ENCODE results near the gene CFAP251.

The CFAP251 gene

DNA sequence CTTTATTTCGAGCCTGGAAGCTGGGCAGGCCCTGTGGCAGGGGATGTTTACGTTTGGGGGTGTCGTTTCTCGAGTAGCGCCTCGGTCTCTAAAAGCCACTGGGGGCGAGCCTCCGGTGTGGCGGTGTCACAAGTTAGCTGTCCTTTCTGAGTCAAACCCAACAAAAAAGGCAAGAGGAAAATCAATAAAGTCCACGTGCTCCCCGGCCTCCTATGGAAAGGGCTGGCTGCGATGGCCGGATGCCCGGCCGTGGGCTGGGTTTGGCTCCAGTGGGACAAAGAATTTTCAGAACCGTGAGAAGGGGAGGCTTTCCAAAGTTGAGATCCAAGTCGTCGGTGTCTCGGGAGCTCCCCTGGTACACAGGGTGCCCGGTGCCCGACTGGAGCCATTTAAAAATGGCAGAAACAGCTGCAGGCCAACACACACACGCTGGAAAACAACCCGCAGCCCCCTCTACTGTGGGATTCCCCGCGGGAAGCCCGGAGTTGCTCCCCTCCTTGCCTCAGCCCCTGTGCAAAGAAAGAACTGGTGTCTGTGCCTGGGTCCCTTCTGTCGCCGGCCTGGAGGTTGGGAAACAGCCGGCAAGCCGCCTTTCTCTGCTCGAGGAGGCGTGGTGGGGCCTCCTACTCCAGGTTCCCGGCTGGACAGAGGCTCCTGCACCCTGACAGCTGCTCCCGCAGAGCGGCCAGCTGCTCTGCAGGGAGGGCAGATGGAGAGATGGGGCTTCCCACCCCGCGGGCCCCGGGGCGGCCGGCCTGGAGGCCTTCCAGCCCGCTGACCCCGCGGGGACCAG, 105.1 kb downstream of the CFAP251 start:
- H3K4me3 ChIP-seq (ENCODE audit: severe bottlenecking): peak overlapping the region; percentile 73
- H3K36me3 ChIP-seq (ENCODE audit: low read depth): no peaks in the 10 kb centered on the region
- DNase-seq (ENCODE audit: low spot score) (no peak), ATAC-seq (ENCODE audit: low read depth) (peak; percentile 53)
- peak overlapping the region; percentile 79 for H3K27ac ChIP-seq (ENCODE audit: poor library complexity, severe bottlenecking)
- H3K4me1 ChIP-seq (ENCODE audit: insufficient read depth, poor library complexity, severe bottlenecking): peaks cover 16% of the 10 kb centered on the region
- H3K27me3 ChIP-seq (ENCODE audit: insufficient read depth, poor library complexity, severe bottlenecking): no peaks in the 10 kb centered on the region
- H3K9me3 ChIP-seq (ENCODE audit: severe bottlenecking): no peaks in the 10 kb centered on the region
- TF ChIP-seq, protein P1, sequence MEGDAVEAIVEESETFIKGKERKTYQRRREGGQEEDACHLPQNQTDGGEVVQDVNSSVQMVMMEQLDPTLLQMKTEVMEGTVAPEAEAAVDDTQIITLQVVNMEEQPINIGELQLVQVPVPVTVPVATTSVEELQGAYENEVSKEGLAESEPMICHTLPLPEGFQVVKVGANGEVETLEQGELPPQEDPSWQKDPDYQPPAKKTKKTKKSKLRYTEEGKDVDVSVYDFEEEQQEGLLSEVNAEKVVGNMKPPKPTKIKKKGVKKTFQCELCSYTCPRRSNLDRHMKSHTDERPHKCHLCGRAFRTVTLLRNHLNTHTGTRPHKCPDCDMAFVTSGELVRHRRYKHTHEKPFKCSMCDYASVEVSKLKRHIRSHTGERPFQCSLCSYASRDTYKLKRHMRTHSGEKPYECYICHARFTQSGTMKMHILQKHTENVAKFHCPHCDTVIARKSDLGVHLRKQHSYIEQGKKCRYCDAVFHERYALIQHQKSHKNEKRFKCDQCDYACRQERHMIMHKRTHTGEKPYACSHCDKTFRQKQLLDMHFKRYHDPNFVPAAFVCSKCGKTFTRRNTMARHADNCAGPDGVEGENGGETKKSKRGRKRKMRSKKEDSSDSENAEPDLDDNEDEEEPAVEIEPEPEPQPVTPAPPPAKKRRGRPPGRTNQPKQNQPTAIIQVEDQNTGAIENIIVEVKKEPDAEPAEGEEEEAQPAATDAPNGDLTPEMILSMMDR (IDR thresholded peaks at IDR 0.05; ENCODE audit: poor library complexity, severe bottlenecking): no peak

DNA sequence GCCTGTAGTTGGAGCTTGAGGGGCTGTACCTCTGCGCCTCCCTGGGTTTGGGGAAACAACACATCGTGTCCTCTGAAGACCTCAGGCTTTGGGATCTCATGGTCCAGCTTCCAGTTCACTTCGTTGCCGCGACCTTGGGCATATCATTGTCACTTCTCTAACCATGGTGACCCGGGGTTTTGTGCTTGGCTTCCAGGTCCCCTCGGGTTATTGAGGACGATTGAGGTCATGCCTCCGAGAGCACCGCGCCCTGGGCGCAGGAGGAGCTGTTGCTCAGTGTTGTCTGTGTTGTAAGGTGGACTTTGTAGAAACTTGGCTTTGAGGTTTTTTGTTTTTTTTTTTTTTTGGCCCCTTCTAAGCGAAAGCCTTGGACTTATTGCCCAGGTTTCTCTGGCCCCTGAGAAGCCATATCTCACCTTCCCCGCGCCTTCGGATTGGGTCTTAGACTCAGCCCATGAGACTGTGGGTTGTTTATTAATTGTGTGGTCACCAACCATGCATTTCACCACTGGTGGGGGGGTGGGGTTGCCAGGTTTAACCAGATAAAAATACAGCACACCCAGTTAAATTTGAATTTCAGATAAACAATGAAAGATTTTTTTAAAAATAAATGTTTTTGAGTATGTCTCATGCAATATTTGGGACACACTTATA, 105.9 kb downstream of the CFAP251 start:
- Histone ChIP-seq H3K27ac (ENCODE audit: poor library complexity, severe bottlenecking) (peak overlapping the region; percentile 79), H3K36me3 (ENCODE audit: low read depth) (no peaks in the 10 kb centered on the region), H3K4me1 (ENCODE audit: insufficient read depth, poor library complexity, severe bottlenecking) (peaks cover 23% of the 10 kb centered on the region), H3K27me3 (ENCODE audit: insufficient read depth, poor library complexity, severe bottlenecking) (no peaks in the 10 kb centered on the region), H3K9me3 (ENCODE audit: severe bottlenecking) (no peaks in the 10 kb centered on the region), H3K4me3 (ENCODE audit: severe bottlenecking) (peak overlapping the region; percentile 73)
- no peak for DNase-seq (ENCODE audit: low spot score)
- TF ChIP-seq, protein P1 (IDR thresholded peaks at IDR 0.05; ENCODE audit: poor library complexity, severe bottlenecking): no peak
- ATAC-seq (ENCODE audit: low read depth): no peak

DNA sequence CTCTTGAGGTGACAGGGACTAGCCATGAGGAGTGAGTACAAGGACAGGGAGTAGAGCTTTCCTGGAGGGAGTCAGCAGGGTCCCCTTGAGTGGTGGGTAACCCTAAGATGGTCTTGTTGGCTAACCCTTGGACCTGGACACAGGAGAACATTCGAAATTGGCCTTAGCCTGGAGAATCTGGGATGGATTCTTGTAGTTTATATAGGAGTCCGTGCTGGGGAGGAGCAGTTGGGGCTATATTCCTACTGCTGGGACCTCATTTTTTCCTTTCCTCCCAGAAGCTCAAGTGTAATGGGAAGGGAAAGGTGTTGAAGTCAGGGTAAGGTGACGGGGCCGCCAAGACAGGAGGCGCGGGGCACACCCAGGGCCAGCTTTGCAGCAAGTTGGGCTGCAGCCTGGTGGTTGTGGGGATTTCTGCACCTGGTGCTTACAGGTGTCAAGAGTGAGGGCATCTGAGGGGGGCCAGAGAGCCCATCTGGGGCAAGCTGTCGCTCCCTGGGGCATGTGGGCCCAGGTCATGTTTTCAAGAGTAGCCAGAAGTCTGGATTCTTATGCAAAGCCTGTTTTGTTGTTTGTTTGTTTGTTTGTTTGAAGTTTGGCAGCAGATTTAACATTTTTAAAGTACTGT, 108.4 kb downstream of the CFAP251 start:
- ATAC-seq (ENCODE audit: low read depth) (no peak), DNase-seq (ENCODE audit: low spot score) (no peak)
- H3K9me3 ChIP-seq (ENCODE audit: severe bottlenecking): no peaks in the 10 kb centered on the region
- TF ChIP-seq, protein P1 (IDR thresholded peaks at IDR 0.05; ENCODE audit: poor library complexity, severe bottlenecking): no peak
- H3K4me1 ChIP-seq (ENCODE audit: insufficient read depth, poor library complexity, severe bottlenecking): peaks cover 29% of the 10 kb centered on the region
- no peaks in the 10 kb centered on the region for H3K36me3 ChIP-seq (ENCODE audit: low read depth)
- peak overlapping the region; percentile 6 for H3K27ac ChIP-seq (ENCODE audit: poor library complexity, severe bottlenecking)
- H3K4me3 ChIP-seq (ENCODE audit: severe bottlenecking): no peak overlapping the region
- H3K27me3 ChIP-seq (ENCODE audit: insufficient read depth, poor library complexity, severe bottlenecking): no peaks in the 10 kb centered on the region

DNA sequence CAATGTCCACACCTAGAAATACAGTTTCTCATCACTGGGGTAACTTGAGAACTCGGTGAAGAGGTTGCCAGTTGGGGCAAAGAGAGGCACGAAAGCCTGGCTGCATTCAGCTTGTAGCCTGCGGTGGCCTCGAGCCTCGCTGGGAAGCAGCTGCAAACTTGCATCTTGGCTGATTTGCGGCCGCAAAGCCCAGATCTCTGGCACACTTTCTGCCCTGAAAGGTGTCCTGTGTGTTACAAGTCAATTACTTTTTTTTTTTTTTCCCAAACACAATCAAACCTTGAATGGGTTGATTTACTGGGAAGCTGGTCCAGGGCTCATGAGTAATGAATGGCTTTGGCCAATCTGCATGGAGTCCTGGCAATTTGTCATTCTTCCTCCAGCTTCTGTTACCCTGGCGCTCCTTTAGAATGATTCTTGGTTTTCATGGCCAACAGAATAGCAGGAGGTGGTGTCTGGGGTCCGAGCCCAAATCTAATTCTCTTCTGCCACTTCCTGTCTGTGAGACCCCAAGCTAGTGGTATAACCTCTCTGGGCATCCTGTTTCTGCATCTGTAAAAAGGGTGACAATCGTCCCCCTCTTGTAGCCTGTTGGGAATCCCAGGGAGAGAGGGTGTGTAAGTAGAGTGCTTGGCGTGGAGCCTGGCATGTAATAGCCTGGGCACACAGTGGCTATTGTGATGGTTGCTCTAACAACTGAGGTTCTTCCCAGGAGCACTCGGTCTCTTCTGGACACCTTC, 109.9 kb downstream of the CFAP251 start:
- Histone ChIP-seq H3K36me3 (ENCODE audit: low read depth) (peaks cover 7% of the 10 kb centered on the region), H3K9me3 (ENCODE audit: severe bottlenecking) (no peaks in the 10 kb centered on the region), H3K27me3 (ENCODE audit: insufficient read depth, poor library complexity, severe bottlenecking) (no peaks in the 10 kb centered on the region), H3K4me1 (ENCODE audit: insufficient read depth, poor library complexity, severe bottlenecking) (peaks cover 29% of the 10 kb centered on the region), H3K27ac (ENCODE audit: poor library complexity, severe bottlenecking) (peak overlapping the region; percentile 63), H3K4me3 (ENCODE audit: severe bottlenecking) (no peak overlapping the region)
- ATAC-seq (ENCODE audit: low read depth): peak; percentile 26; the same call in 1 of the 3 replicates
- no peak for DNase-seq (ENCODE audit: low spot score)
- TF ChIP-seq, protein P1 (IDR thresholded peaks at IDR 0.05; ENCODE audit: poor library complexity, severe bottlenecking): no peak
